HT1080 (cell line): ENCODE data around the gene RHOH. TPM values are rescaled to one million over a fixed set of nuclear protein-coding genes. Genes with fewer than 3 reads are reported as not detected.

Experiments
- DNase-seq: peaks from one replicate; pipeline ENCODE4 v3.0.0-alpha.2; 2015; ENCODE audit warnings: low read depth
- total RNA-seq: library from RNA; depleted of rRNA; stranded (reverse); fragments of >200 nt; shearing (Covaris generic); gene quantifications from 2 replicates; pipeline ENCODE4 v1.2.3, GENCODE V29; 2014

Gene RHOH
- total RNA-seq, 1 experiment from 2014 or later, result not detected

DNA sequence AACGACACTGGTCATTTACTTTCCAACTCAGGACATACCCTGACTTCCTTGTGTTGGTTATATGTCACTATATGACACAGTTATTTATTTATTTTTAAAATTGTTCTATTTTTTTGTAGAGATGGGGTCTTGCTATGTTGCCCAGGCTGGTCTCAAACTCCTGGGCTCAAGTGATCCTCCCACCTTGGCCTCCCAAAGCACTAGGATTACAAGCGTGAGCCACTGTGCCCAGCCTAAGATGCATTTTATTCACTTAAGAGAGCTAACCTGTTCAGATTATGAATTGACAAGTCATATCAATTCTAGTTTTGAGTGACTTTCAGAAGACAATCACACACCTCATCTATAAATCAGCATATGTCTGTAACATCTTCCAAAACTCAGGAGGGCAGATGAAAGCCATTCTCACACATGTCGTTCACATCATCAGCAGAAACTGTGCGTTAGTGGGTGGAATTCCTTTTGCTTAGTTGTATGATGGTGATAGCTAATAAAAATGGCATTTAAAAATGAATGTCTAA, 9.4 kb upstream of the RHOH start:
- DNase-seq, result no peak

DNA sequence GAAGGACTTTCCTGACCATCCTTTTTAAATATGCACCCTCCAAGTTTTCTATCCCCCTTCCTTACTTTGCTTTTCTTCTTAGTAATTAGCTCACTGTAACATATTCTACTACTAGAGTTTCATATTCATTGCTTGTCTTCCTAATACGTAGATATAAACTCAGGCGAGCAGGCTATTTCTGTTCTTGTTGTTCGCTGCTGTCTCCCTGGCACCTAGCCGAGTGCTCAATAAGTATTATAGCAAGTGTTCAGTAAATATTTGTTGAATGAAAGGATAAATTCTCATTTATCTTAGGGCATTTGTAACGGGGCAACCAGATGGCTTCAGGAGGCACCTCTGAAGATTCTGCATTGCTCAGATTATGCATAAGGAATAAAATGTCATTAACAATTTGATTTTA, 6.8 kb upstream of the RHOH start:
- no peak for DNase-seq

DNA sequence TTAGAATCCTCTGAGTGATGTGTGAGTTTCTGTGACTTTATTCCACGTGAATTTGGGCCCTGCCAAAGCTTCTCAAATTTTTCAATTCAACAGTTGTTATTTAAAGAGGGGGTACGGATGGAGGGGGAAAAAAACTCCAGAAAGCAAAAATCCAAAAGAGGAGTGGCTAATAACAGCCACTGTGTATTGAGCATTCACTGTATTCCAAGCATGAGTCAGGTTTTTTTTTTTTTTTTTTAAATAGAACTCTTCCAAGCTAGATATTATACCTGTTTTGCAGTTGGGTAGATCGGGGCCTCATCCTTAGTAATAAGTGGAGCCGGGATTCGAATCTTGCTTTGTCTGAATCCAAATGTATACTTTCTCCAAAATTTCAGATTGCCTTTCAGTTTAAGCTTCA, 6.4 kb upstream of the RHOH start:
- no peak for DNase-seq

DNA sequence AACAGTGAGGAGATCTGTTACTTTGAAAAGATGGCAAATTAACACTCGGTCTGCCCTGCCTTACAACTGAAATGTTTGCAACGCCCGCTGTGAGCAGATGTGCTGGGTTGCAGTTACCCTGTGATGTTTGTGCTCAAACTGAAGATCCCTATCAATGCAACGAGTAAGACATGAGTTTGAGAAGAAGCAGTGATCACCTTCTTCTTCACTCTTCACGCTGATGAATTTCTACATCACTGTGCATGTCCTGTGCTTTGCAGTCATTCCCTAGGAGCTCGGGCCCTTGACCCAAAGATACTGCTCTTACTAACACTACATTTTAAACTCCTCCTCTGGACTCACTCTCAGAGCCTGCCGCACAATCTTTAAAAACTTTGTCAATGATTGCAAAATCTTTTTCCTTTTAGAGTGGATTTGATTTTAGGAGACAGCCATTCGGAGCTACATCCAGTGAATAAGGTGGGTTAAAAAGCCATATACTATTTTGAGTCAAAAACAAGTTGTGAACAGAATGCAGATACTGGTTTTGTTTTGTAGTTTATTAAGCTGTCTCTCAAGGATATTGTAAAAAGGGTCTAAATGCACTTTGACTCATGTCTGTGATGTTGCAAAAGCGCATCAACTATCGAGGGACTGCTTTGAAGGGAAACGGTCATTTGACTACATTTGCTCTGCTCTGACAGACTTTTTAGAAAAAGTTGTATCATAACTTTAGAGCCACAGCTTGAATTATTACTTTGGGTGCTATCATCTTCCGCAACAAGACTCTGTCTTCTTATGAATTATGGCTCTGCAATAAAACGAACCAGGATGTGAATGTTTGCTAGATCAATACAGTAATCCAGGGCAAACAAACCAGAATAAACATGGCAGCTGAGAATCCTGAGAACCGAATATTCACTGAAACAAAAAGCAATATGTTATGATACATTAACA, 5.7 kb upstream of the RHOH start:
- DNase-seq, result no peak

DNA sequence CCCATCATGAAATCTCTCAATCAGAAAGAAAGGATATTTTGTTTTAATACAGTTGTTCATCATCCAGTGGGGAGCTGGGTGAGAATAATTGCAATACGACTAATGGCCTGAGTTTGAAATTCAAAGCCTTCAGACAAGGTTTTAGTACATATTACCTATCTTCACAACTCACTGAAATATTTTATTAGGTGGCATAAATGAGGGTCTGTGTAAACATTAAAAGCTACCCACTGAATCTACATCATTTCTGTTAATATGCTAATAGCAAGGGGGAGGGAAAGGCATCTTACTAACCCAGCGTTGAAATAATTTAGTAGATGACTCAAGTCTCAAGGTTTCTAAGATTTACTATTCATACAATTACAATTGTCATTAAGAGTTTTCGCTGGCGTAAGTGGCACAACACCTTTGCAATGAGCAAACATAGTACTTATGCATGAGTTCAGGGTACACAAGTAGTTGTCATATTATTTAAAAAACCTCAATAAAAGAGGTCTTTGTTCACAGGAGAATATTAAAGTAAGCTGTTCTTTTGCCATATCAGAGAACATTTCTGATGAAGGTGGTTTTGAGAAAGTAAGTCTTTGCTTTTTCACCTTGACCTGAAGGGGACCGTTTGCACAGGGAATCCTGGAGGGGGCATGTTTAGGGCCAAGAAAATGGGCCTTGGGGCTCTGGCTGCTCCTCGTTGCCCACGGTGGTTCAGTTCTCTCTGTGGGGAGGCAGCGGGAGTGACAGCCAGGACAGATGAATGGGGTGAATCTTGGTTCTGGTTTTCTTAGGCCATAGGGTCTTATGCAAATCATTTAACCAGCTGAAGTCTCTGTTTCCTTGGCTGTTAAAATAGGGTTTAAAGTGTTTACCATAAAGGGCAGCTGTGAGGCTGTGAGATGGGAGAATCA, 4.5 kb upstream of the RHOH start:
- no peak for DNase-seq

DNA sequence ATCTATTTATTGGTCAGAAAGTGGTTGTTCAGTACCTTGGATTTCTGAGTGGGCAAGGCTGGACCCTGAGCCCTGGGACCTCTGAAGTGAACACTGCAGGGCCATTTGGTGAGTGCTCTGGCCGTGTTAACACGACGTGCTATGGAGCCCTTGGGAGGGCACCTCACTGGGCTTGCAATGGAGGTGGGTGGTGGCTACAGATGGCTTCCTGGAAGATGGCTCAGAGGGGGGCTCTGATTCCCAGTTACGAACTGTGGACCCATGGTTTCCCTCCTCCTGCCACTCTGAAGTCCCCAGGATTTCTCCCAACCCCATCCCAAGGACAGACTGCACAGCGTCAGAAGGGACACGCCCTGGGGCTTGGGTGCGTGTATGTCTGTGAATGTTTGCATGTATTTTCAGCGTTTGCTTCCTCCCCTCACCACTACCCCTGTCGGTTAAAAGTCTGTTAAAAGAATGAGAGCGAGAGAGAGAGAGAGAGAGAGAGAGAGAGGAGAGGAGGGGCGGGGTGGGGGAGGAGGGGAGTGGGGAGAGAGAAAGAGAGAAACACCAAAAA, 3.7 kb upstream of the RHOH start:
- DNase-seq, result no peak

DNA sequence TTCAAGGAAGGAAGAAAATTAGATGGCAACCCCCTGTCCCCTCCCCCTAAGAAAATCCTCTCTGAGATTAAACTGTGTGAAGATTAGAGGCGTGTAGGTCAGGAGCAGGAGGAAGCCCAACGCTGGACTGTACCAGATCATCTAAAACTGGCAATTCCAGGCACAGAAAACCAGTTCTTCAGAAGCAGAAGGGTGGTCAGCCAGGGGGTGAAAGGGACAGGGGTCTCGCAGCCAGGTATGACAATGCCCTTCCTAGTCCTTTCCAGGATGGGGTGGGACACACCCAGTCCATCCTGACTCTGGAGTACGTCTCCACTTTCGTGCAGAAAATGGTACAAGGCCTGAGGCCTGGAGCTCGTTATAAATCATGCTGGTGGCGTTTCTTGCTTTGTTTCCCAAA, 3.3 kb upstream of the RHOH start:
- no peak for DNase-seq

DNA sequence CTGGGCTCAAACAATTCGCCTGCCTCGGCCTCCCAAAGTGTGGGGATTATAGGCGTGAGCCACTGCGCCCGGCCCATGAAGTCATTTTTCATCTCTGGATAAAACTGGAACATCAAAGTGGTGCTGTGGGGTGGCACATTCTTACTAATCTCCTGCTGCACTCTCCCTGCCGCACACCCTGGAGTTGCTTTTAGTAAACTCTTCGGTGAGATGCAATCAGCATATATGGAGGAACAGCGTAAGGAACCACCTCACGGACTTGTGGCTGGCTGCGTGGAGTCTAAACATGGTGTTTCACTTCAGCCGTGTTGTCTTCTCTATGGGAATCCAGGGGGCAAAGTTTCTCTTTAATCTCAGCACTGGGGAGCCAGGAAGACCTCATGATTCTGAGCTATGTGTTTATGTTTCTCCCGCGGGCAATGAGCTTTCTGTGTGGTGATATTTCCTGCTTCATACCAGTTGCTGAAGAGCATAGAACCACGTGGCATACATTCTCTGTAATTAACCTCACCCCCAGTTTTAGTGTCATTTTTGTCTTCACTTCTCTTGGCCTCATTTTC, 2.1 kb upstream of the RHOH start:
- no peak for DNase-seq

DNA sequence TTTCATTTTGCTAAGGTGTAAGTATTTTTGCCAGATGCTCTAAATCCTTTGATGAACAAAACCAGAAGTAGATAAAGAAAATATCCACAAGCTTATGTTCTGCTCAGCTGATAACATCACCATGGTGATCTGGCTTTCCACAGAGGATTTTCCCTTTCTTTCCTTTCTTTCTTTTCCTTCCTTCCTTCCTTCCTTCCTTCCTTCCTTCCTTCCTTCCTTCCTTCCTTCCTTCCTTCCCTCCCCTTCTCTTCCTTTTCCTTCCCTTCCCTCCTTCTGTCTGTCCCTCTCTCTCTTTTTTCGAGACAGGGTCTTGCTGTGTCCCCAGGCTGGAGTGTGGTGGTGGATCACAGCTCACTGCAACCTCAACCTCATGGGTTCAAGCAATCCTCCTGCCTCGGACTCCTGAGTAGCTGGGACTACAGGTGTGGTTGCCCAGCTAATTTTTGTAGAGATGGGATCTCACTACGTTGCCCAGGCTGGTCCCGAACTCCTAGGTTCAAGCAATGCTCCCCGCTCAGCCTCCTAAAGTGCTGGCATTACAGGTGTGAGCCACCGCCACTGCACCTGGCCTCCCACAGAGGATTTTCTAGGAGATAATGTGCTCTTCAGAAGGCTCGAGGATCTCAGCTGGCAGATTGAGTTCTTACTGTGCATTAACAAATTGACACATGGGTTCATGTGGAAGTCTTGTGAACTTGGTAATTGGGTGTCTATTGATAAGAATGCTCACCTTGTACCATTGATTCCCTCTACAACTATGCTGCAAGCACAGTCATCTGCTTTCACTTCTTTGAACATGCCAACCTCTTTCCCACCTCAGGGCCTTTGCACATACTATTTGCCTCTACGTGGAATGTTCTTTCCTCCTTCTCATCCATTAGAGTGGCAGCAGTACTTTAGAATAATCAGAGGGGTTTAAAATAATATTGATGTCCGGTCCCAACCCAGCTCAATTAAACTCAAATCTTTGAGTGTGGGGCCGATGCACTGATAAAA, 1.4 kb upstream of the RHOH start:
- DNase-seq, result no peak

DNA sequence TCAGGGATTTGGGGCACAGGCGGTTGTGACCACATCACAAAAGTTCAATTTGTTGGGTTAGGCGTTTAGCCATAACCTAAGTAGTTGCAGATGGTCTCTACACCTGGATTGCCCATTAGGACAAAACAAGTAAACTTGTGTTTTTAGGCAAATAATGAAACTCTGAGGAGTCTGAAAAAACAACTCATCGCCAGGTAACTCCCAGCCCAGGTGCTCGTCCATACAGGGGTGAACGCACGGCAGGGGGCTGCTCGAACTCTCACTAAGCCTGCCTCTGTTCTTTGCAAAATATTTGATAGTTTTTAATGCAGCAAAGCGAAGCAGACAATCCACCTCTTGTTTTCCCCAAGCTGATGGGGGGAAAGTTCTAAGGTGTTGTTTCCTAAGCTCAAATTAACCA, 559 bp upstream of the RHOH start:
- DNase-seq, result no peak

DNA sequence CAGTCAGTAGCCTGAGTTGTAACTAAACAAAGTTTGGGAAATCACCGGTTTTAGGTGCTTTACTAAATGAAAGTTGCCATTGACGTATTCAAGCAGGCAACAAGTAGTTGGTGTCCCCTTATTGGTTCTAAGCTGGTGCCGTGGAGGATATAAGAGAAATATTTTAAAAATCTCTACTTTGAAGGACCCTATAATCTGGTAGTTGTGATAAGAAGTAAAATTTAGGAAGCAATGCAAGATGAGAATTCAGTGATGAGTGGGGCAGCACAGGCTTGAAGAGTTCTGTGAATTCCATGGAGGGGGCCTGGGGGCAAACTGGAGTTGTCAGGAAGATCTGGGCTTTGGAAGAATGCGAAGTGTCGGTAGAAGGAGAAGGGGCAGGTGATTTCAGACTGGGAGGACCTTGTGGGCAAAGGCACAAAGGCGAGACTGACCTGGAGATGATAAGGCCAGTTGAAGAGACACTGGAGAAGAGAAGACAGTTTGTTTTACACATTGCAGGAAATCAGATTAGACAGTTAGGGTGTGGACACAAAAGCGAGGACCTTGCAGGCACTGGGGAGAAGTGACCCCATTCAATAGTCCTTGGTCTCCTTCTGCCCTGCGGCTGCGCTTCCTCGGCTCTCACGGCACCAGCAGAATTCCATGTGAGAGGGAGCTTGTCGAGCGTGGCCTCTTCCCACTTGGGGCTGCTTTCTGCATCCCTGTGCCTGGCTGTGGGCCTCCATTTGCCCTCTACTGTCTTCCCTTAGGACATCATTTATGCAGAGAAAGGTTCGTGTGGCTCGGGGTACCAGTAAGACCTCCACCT, 1.3 kb downstream of the RHOH start:
- DNase-seq, result no peak

DNA sequence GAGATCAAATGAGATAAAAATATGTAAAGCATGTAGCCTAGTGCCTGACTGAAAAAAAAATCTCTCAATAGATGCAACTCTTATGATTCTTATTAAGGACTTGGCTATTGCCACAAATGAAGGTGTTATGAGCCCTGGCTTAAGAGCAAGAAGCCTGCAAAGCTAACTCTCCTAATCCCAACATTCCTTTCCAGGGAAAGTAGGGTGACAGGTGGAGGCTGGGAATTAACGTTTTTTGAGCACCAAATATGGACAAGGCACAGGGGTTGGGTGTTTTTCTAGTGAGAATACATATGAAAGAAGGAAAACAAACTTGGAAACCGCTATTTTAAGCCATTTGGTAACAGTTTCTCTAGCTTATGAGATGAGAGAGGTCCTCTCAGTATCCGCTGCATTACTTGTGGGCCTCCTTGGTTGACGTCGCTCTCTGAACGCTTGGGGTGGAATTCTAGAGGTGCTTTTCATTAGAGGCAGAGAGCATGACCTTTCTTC, 2.4 kb downstream of the RHOH start:
- DNase-seq, result no peak

DNA sequence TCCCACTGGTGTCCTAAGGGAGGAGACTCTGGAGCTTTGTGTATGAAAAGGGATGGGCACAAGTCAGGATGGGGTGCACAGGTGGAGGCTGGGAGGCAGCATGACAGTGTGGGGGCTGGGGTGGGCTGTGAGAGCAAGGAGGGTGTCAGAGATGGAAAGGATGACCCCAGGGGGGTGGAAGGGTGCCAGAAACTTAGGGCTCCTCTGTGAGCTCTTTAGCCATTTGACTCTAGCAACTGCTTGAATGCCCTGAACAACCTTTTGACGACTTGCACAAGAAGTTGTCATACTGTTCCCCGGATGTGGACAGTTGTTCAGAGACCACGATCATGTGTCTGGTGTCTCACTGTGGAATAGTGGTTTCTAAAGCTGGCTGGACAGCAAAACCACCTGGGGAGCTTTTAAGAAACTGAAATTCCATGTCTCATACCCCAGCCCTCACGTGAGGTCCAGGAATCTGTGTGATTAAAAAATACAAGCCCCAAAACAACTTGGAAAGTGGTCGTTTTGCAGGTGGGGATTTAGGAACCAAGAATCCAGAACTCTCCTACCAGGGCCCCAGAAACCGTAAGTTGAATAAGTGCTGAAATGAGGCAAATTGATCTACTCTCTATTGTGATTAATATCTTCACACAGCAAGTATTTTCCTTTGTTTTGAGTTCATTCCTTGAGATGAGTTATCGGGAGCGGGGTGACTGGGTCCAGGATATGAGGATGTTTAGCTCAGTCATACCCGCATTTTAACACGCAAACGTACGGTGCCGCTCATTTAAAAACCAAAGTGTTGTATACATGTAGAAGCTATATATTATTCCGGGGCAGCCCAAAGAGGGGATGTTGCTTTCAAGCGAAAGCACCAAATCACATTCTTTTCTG, 3.4 kb downstream of the RHOH start:
- peak; percentile 64 for DNase-seq

DNA sequence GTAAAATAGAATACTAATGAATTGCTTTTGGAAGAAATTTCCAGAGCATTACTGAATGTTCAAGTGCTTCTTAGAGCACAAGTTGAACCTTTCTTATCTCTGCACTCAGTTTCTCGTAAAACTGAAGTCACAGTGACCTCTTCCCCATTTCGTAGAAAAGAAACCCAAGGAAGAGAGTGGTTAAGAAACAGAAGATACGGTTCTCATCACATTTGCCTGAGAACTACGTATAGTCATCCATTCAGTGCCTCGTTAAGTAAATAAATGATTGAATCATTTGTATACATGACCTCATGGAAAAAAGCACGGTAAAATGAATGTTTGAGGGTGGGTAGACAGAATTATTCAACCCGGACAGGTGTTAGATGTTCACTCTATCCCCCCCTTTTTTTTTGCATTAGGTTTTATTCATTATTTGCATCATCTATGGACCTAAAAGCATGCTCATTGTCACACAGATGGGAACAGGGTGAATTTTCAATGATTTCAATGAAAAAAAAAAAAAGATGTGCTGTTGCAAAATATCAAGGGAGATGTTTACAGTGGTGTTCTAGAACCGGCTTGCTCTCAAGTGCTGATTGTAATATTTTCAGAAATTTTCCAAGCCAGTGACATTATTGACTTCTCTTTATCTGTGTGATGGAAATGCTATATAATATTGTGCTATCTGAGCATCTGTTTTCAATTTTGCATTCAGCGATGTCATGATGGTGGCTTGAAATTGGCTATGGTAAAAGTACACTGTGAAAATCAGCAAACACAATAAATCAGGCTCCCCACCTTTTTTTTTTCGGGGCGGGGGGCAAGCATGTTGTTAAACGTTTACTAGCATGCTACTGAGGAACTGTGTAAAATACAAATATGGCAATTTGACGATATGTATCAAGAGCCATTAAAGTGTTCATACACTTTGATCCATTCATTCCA, 4.3 kb downstream of the RHOH start:
- DNase-seq, result no peak

DNA sequence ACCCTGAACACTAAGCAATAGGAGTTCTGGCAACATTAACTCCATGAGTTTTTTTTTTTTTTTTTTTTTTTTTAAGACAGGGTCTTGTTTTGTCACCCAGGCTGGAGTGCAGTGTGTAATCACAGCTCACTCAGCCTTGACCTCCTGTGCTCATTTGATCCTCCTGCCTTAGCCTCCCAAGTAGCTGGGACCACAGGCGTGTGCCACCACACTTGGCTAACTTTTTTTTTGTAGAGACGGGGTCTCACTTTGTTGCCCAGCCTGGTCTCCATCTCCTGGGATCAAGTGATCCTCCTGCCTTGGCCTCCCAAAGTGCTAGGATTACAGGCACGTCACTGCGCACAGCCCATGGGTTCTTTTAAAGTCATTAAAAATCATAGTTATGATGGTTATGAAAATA, 5.1 kb downstream of the RHOH start:
- no peak for DNase-seq

DNA sequence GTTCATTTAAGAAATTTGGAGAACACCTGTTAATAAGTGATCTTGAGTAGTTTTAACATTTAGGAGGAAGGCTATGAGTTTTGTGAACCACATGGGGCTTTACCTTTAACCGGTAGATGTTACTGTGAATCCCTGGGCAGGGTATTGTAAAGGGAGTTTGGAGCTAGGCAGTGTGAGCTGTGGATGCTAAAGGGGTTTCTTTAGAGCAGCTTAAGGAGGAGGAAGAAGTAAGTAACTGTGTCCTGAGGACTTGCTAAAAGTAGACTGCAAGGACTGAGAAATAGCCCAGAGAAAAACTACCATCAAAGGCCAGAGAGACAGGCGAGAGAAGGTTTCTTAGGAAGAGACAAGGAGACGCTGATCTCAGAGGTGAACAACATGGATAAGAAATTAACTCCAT, 5.6 kb downstream of the RHOH start:
- no peak for DNase-seq
